ENCODE measurements around the gene MRNIP. TPM values are rescaled to one million over a fixed set of nuclear protein-coding genes. Genes with fewer than 3 reads are reported as not detected.

MRNIP gene
- polyA plus RNA-seq, 1 experiment: 16.0 TPM

DNA sequence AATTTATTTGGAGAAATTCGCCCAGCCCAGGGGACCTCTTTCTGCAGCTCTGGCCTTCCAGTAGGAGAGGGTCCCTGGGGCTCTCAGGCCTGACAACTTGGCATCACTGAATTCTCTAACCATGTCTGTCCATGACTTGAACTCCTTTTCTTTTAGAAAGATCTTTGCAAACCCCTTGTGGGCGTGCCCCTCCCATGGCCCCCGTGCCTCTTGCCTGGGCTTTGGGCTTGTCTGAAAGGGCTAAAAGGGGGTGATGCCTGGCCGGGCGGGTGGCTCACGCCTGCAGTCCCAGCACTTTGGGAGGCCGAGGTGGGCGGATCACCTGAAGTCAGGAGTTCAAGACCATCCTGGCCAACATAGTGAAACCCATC is 41.2 kb downstream of the MRNIP start:
- H3K9me3 ChIP-seq (ENCODE audit: control insufficient read depth, insufficient read depth, low read length): no peaks in the 10 kb centered on the region; the same call in 1 of the 2 replicates
- no peaks in the 10 kb centered on the region for H3K27me3 ChIP-seq (ENCODE audit: control insufficient read depth, insufficient read depth, low read length)
- POLR2A ChIA-PET: interaction anchor here (0.6 kb wide), 1 partner anchor 9 kb away, joined by 6 read pairs; no protein-coding TSS in a partner anchor
- no peak overlapping the region for H3K27ac ChIP-seq (ENCODE audit: low read depth, low read length)
- no peak for DNase-seq (ENCODE audit: low read depth, low spot score)
- TF ChIP-seq CTCF (IDR thresholded peaks at IDR 0.05; ENCODE audit: low read depth, low read length): no peak
- no peak overlapping the region for H3K4me3 ChIP-seq (ENCODE audit: low read depth, low read length)
- CTCF ChIA-PET: interaction anchor here (0.7 kb wide), 1 partner anchor 78 kb away, joined by 5 read pairs; no protein-coding TSS in a partner anchor

DNA sequence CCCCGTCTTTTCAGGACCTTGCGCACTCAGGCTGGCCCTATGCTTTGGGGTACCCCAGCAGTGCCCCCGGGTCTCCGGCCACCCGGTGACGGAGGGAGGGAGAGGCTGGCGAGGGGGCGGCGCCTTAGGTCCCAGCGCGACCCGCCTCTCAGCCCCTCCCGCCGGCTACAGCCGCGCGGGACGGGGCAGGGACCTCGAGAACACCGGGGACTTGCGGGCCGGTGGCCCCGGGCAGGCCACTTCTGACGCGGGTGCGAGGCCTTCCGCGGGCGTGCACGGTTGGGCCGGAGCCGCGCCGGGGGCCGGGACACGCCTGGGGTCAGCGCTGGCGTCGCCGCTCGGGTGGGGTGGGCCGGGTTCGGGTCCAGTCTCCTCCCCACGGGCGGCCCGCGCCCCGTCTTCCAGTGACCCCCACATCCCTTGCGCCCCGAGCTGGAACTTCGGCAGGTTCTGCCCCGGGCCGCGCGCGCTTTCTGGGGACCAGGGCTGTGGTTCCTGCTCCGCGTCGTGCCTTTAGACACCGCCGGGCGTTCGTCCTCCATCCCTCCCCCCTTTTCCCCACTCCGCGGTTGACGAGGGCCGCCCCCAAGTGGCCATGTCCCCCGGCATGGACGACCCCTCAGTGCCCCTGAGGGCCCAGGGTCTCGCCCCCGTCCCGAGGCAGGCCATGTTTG is 41.7 kb downstream of the MRNIP start:
- POLR2A ChIA-PET: no interaction called here
- no peak for TF ChIP-seq CTCF (IDR thresholded peaks at IDR 0.05; ENCODE audit: low read depth, low read length)
- CTCF ChIA-PET: interaction anchor here (0.6 to 0.7 kb wide), 2 partner anchors 21 to 77 kb away, joined by 3 to 5 read pairs; no protein-coding TSS in a partner anchor

DNA sequence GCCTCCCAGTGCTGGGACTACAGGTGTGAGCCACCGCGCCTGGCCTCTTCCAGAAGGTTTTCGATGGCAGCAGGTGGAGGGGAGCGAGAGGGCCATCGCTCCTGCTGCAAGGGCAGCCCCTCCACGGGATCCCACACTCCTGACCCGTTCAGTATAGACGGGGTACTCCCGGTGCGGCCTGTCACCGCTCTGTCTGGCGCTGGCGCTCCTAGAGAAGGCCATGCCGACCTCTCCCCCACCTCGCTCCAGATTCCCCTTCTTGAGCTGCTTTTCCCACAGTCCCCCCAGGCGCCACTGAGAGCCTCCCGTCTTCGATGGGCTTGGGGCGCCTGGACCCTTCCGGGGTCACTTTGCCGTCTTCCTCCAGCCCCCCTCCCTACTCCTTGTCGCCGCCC is 42.2 kb downstream of the MRNIP start:
- CTCF ChIA-PET: interaction anchor here (0.6 kb wide), 1 partner anchor 21 kb away, joined by 3 read pairs; no protein-coding TSS in a partner anchor

More for the DNA sequence above, 41.7 kb downstream of the MRNIP start:
- no peak for DNase-seq (ENCODE audit: low read depth, low spot score)
- Histone ChIP-seq H3K4me3 (ENCODE audit: low read depth, low read length) (peak overlapping the region; percentile 25), H3K9me3 (ENCODE audit: control insufficient read depth, insufficient read depth, low read length) (no peaks in the 10 kb centered on the region; the same call in 1 of the 2 replicates), H3K27me3 (ENCODE audit: control insufficient read depth, insufficient read depth, low read length) (no peaks in the 10 kb centered on the region), H3K27ac (ENCODE audit: low read depth, low read length) (no peak overlapping the region)

DNA sequence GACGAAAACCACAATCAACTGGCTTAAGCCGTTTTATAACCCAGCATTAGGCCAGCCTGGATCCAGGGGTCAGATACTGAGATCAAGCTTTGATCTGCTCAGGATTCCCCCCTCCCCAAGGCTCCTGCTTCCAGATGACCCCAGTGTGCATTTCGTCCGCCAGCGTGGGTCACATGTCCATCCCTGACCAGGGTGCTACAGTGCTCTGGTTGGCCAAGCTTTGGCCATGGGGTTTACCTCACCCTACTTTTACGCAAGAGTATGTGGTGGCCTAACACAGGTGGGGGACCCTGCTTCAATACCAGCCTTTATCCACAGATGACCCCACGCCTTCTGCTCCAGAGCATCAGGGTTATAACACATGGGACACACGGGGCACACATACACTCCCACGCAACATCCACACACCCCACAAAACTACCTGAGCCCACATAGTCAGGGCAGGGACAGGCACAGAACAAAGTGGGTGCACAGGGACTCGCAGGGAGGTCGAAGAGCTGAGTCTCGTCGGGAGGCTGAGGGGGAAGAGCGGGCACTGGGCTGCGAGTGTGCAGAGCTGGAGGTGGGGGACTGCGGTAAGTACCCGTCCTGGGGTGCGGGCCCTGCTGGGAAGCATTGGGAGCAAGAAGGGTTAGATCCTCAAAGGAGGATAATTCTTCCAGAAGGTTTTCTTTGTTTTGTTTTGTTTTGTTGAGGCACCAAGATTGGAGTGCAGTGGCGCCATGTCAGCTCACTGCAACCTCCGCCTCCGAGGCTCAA is 42.9 kb downstream of the MRNIP start:
- POLR2A ChIA-PET: no interaction called here
- no peak for TF ChIP-seq CTCF (IDR thresholded peaks at IDR 0.05; ENCODE audit: low read depth, low read length)
- Histone ChIP-seq H3K27me3 (ENCODE audit: control insufficient read depth, insufficient read depth, low read length) (no peaks in the 10 kb centered on the region), H3K4me3 (ENCODE audit: low read depth, low read length) (no peak overlapping the region), H3K9me3 (ENCODE audit: control insufficient read depth, insufficient read depth, low read length) (peaks cover 6% of the 10 kb centered on the region; the same call in 1 of the 2 replicates), H3K27ac (ENCODE audit: low read depth, low read length) (no peak overlapping the region)
- DNase-seq (ENCODE audit: low read depth, low spot score): no peak
- CTCF ChIA-PET: interaction anchor here (2.1 kb wide), 1 partner anchor 14 kb away, joined by 8 read pairs; no protein-coding TSS in a partner anchor

More for the DNA sequence above, 42.2 kb downstream of the MRNIP start:
- TF ChIP-seq CTCF (IDR thresholded peaks at IDR 0.05; ENCODE audit: low read depth, low read length): no peak
- Histone ChIP-seq H3K9me3 (ENCODE audit: control insufficient read depth, insufficient read depth, low read length) (no peaks in the 10 kb centered on the region; the same call in 1 of the 2 replicates), H3K27me3 (ENCODE audit: control insufficient read depth, insufficient read depth, low read length) (no peaks in the 10 kb centered on the region), H3K4me3 (ENCODE audit: low read depth, low read length) (no peak overlapping the region), H3K27ac (ENCODE audit: low read depth, low read length) (no peak overlapping the region)
- POLR2A ChIA-PET: no interaction called here
- DNase-seq (ENCODE audit: low read depth, low spot score): no peak

DNA sequence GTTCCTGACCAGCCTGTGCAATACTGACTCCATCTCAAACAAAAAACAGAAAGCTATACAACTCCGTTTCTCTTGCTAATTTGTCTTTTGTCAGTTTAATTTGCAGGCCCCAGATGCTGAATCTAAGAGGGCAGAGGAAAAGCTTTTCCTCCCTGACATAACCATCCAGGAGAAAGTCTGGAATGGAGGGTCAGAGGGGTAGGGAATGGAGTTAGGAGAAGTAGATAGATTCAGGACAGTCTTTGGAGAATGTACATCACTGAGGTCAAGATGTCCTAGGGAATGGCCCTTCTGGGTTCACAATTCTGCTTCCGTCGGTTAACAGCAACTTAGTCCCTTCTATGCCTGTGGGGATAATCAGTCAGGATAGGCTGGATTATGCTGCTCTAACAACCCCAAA is 44.5 kb downstream of the MRNIP start:
- peaks cover 6% of the 10 kb centered on the region; the same call in 1 of the 2 replicates for H3K9me3 ChIP-seq (ENCODE audit: control insufficient read depth, insufficient read depth, low read length)
- ChIA-PET POLR2A (no interaction called here), CTCF (interaction anchor here (2.1 kb wide), 1 partner anchor 12 kb away, joined by 8 read pairs; no protein-coding TSS in a partner anchor)
- no peaks in the 10 kb centered on the region for H3K27me3 ChIP-seq (ENCODE audit: control insufficient read depth, insufficient read depth, low read length)
- H3K27ac ChIP-seq (ENCODE audit: low read depth, low read length): no peak overlapping the region
- DNase-seq (ENCODE audit: low read depth, low spot score): no peak
- H3K4me3 ChIP-seq (ENCODE audit: low read depth, low read length): no peak overlapping the region
- TF ChIP-seq CTCF (IDR thresholded peaks at IDR 0.05; ENCODE audit: low read depth, low read length): no peak

Measured in AG04450 (cell line).